H9 (cell line): ENCODE data around the gene DCTPP1. TPM values are rescaled to one million over a fixed set of nuclear protein-coding genes. Genes with fewer than 3 reads are reported as not detected.

Source experiments
- DNase-seq: peaks from one replicate; pipeline ENCODE4 v3.0.0-alpha.2; 2017
- H2AFZ ChIP-seq: one replicate; pipeline ENCODE4 v1.6.1; 2013; ENCODE audit warnings: mild to moderate bottlenecking, low read length, control low read depth, moderate library complexity
- H2AK5ac ChIP-seq: 2 replicates; pipeline ENCODE4 v1.6.1; 2013; ENCODE audit warnings: low read length, control low read depth, mixed read lengths; ENCODE audit not compliant: insufficient read length
- H2BK120ac ChIP-seq: one replicate; pipeline ENCODE4 v1.6.1; 2013; ENCODE audit warnings: low read depth, mild to moderate bottlenecking, low read length, control low read depth, inconsistent platforms; ENCODE audit not compliant: poor library complexity, severe bottlenecking
- H2BK12ac ChIP-seq: 2 replicates; pipeline ENCODE4 v1.6.1; 2013; ENCODE audit warnings: low read length, control low read depth, mixed read lengths, low read depth; ENCODE audit not compliant: insufficient read length
- H2BK15ac ChIP-seq: 2 replicates; pipeline ENCODE4 v1.6.1; 2013; ENCODE audit warnings: low read depth, low read length, control low read depth
- H2BK20ac ChIP-seq: one replicate; pipeline ENCODE4 v1.6.1; 2013; ENCODE audit warnings: low read depth, mild to moderate bottlenecking, low read length, control low read depth, inconsistent platforms; ENCODE audit not compliant: poor library complexity, severe bottlenecking
- H2BK5ac ChIP-seq: 2 replicates; pipeline ENCODE4 v1.6.1; 2013; ENCODE audit warnings: low read length, control low read depth, mixed read lengths; ENCODE audit not compliant: insufficient read length
- H3K14ac ChIP-seq: 2 replicates; pipeline ENCODE4 v1.6.1; 2013; ENCODE audit warnings: low read length, control low read depth; ENCODE audit not compliant: insufficient read depth
- H3K18ac ChIP-seq: 2 replicates; pipeline ENCODE4 v1.6.1; 2013; ENCODE audit warnings: low read depth, mild to moderate bottlenecking, mixed read lengths, low read length, control low read depth; ENCODE audit not compliant: insufficient read length
- H3K23ac ChIP-seq: 2 replicates; pipeline ENCODE4 v1.6.1; 2013; ENCODE audit warnings: low read length, control low read depth, mixed read lengths, low read depth; ENCODE audit not compliant: insufficient read length
- H3K23me2 ChIP-seq: 2 replicates; pipeline ENCODE4 v1.6.1; 2013; ENCODE audit warnings: low read depth, mild to moderate bottlenecking, mixed read lengths, low read length, control low read depth; ENCODE audit not compliant: insufficient read length, poor library complexity, severe bottlenecking
- H3K27ac ChIP-seq: 2 replicates; pipeline ENCODE4 v1.5.1; 2013; ENCODE audit warnings: low read length, control low read depth, mixed read lengths, low read depth; ENCODE audit not compliant: insufficient read length
- H3K27me3 ChIP-seq: 2 replicates; pipeline ENCODE4 v1.6.1; 2013; ENCODE audit warnings: low read length, control low read depth, inconsistent platforms; ENCODE audit not compliant: insufficient read depth
- H3K4ac ChIP-seq: 2 replicates; pipeline ENCODE4 v1.6.1; 2013; ENCODE audit warnings: low read depth, mild to moderate bottlenecking, control low read depth, inconsistent platforms, low read length, moderate library complexity
- H3K4me1 ChIP-seq: 2 replicates; pipeline ENCODE4 v1.6.1; 2013; ENCODE audit warnings: low read length, control low read depth, inconsistent platforms; ENCODE audit not compliant: insufficient read depth
- H3K4me2 ChIP-seq: 2 replicates; pipeline ENCODE4 v1.6.1; 2013; ENCODE audit warnings: low read length, control low read depth, mixed read lengths; ENCODE audit not compliant: insufficient read length, insufficient read depth
- H3K56ac ChIP-seq: 2 replicates; pipeline ENCODE4 v1.6.1; 2013; ENCODE audit warnings: low read depth, mild to moderate bottlenecking, mixed read lengths, low read length, control low read depth; ENCODE audit not compliant: insufficient read length
- H3K79me1 ChIP-seq: 2 replicates; pipeline ENCODE4 v1.6.1; 2013; ENCODE audit warnings: low read depth, mild to moderate bottlenecking, moderate library complexity, low read length, control low read depth, inconsistent platforms; ENCODE audit not compliant: insufficient read depth, poor library complexity, severe bottlenecking
- H3K79me2 ChIP-seq: 2 replicates; pipeline ENCODE4 v1.6.1; 2013; ENCODE audit warnings: low read length, control low read depth, inconsistent platforms; ENCODE audit not compliant: insufficient read depth
- H3K9ac ChIP-seq: 2 replicates; pipeline ENCODE4 v1.6.1; 2013; ENCODE audit warnings: low read length, control low read depth, mixed read lengths; ENCODE audit not compliant: insufficient read length; ENCODE audit errors: extremely low read depth
- H3K9me3 ChIP-seq: one replicate; pipeline ENCODE4 v1.6.1; 2013; ENCODE audit warnings: low read depth, low read length, inconsistent platforms; ENCODE audit not compliant: control insufficient read depth
- H3T11ph ChIP-seq: one replicate; pipeline ENCODE4 v1.6.1; 2013; ENCODE audit warnings: mild to moderate bottlenecking, low read length, control low read depth, inconsistent platforms
- H4K20me1 ChIP-seq: one replicate; pipeline ENCODE4 v1.6.1; 2013; ENCODE audit not compliant: control insufficient read depth, insufficient read length, insufficient read depth
- H4K5ac ChIP-seq: 2 replicates; pipeline ENCODE4 v1.6.1; 2013; ENCODE audit warnings: low read depth, mild to moderate bottlenecking, mixed read lengths, low read length, control low read depth; ENCODE audit not compliant: insufficient read length
- H4K8ac ChIP-seq: replicated peaks from 2 replicates; pipeline ENCODE4 v1.6.1; 2013; ENCODE audit warnings: low read length, control low read depth, mixed read lengths, low read depth; ENCODE audit not compliant: insufficient read length
- H4K91ac ChIP-seq: 2 replicates; pipeline ENCODE4 v1.6.1; 2013; ENCODE audit warnings: low read depth, mild to moderate bottlenecking, moderate library complexity, mixed read lengths, low read length, control low read depth; ENCODE audit not compliant: insufficient read length
- H3K27ac Mint-ChIP-seq, 3 experiments: 2 replicates in 2 of 3; 3 replicates in 1 of 3; pipeline ENCODE4 v1.8.0; 2020 to 2021; ENCODE audit warnings: mixed read lengths in 3 of 3, mild to moderate bottlenecking in 1 of 3, moderate library complexity in 1 of 3
- H3K27me3 Mint-ChIP-seq: 2 replicates; pipeline ENCODE4 v1.8.0; 2021; ENCODE audit warnings: low read depth, mild to moderate bottlenecking, moderate library complexity, mixed read lengths
- H3K36me3 Mint-ChIP-seq, 3 experiments: 2 replicates in 2 of 3; 3 replicates in 1 of 3; pipeline ENCODE4 v1.8.0; 2020 to 2021; ENCODE audit warnings: low read depth in 3 of 3, mixed read lengths in 3 of 3; ENCODE audit not compliant: insufficient read depth in 1 of 3
- H3K4me1 Mint-ChIP-seq, 2 experiments: 2 replicates each; pipeline ENCODE4 v1.8.0; 2020; ENCODE audit warnings: mixed read lengths in 2 of 2
- H3K4me3 Mint-ChIP-seq, 2 experiments: 2 replicates in 1 of 2; 3 replicates in 1 of 2; pipeline ENCODE4 v1.8.0; 2020 to 2021; ENCODE audit warnings: mild to moderate bottlenecking in 2 of 2, mixed read lengths in 2 of 2, moderate library complexity in 1 of 2
- H3K9me3 Mint-ChIP-seq, 2 experiments: 2 replicates in 1 of 2; 3 replicates in 1 of 2; pipeline ENCODE4 v1.8.0; 2020; ENCODE audit warnings: mild to moderate bottlenecking in 2 of 2, mixed read lengths in 2 of 2, moderate library complexity in 1 of 2
- CTCF ChIP-seq: fragments of 200-600 bp; sonication (generic); conservative IDR thresholded peaks from 3 replicates; pipeline ENCODE4 v1.8.0; 2021; ENCODE audit warnings: antibody characterized with exemption, mild to moderate bottlenecking
- WGBS: extraction: QIAGEN DNeasy Blood & Tissue Kit; methylation state at CpG from one replicate; pipeline ENCODE4 v1.1.7; 2013; ENCODE audit warnings: missing lambda C conversion rate, low lambda C conversion rate, mixed read lengths; ENCODE audit not compliant: insufficient read length; ENCODE audit errors: extremely low coverage; 5-methylcytosine and 5-hydroxymethylcytosine counted together
- total RNA-seq: library from RNA; stranded (reverse); gene quantifications from 2 replicates; pipeline ENCODE4 v1.2.1, GENCODE V29; 2021

DCTPP1 gene
- total RNA-seq, 1 experiment from 2014 or later, result 78.3 TPM

- Mint-ChIP-seq H3K36me3 (no peaks in the 10 kb centered on the region; a peak in 1 of 7 replicates), H3K4me3 (no peak overlapping the region), H3K9me3 (no peaks in the 10 kb centered on the region; a peak in 1 of 5 replicates), H3K4me1 (peaks cover 4 to 5% of the 10 kb centered on the region in 2 experiments; a peak in 3 of 4 replicates), H3K27me3 (peaks cover 40% of the 10 kb centered on the region), H3K27ac (no peak overlapping the region)
- Histone ChIP-seq H2BK15ac (no peak overlapping the region), H3K18ac (no peak overlapping the region), H2BK120ac (no peak overlapping the region), H3K14ac (no peak overlapping the region), H4K8ac (no peak overlapping the region), H3K79me1 (no peaks in the 10 kb centered on the region), H2AFZ (no peak overlapping the region), H2BK5ac (no peak overlapping the region), H3K27ac (no peak overlapping the region), H3K23ac (no peak overlapping the region), H3K27me3 (no peaks in the 10 kb centered on the region), H4K5ac (no peak overlapping the region), H2BK20ac (no peak overlapping the region), H3K23me2 (no peaks in the 10 kb centered on the region), H3K79me2 (no peaks in the 10 kb centered on the region), H3K9me3 (no peaks in the 10 kb centered on the region), H3K4ac (no peak overlapping the region), H3K9ac (no peak overlapping the region), H3K4me1 (no peaks in the 10 kb centered on the region), H3K4me2 (no peak overlapping the region), H2BK12ac (no peak overlapping the region), H2AK5ac (no peak overlapping the region), H4K91ac (no peak overlapping the region), H3K56ac (no peak overlapping the region), H3T11ph (no peak overlapping the region), H4K20me1 (no peaks in the 10 kb centered on the region)
- no peak for TF ChIP-seq CTCF
- WGBS, result no CpG with 5 or more reads among the region's 4 CpGs
- DNase-seq, result no peak
These were observed 5.0 kb upstream of the DCTPP1 start for GRCh38 chr16:30434852-30435251.
